ENCODE data around the gene DAZAP1.

Gene DAZAP1

GRCh38 chr19:1390890-1391423, 16.4 kb upstream of the DAZAP1 start:
- no peak for TF ChIP-seq SUZ12 (IDR thresholded peaks at IDR 0.05; ENCODE audit: extremely low read depth, insufficient read depth, insufficient read length)
- TF ChIP-seq YY1 (IDR thresholded peaks at IDR 0.05; ENCODE audit: insufficient read depth, insufficient read length), result no peak
- TF ChIP-seq ZNF274 (IDR thresholded peaks at IDR 0.05; ENCODE audit: low read depth, low read length), result no peak
- peaks cover 12% of the 10 kb centered on the region for H3K4me1 ChIP-seq (ENCODE audit: insufficient read depth, insufficient read length)
- DNase-seq (ENCODE audit: low read depth, low spot score), result no peak
- H3K9me3 ChIP-seq (ENCODE audit: insufficient read depth, low read length), result no peaks in the 10 kb centered on the region
- no peak overlapping the region for H3K9ac ChIP-seq (ENCODE audit: insufficient read length, low read depth)
- no peaks in the 10 kb centered on the region for H3K27me3 ChIP-seq (ENCODE audit: insufficient read depth, insufficient read length)
- H3K4me3 ChIP-seq (ENCODE audit: insufficient read length, low read depth), result no peak overlapping the region
- peaks cover 76% of the 10 kb centered on the region for H3K36me3 ChIP-seq (ENCODE audit: insufficient read depth, insufficient read length, low read length)

- no peaks in the 10 kb centered on the region for H3K27me3 ChIP-seq (ENCODE audit: insufficient read depth, insufficient read length)
- H3K9ac ChIP-seq (ENCODE audit: insufficient read length, low read depth), result no peak overlapping the region
- H3K4me3 ChIP-seq (ENCODE audit: insufficient read length, low read depth), result no peak overlapping the region
- no peak for TF ChIP-seq YY1 (IDR thresholded peaks at IDR 0.05; ENCODE audit: insufficient read depth, insufficient read length)
- TF ChIP-seq ZNF274 (IDR thresholded peaks at IDR 0.05; ENCODE audit: low read depth, low read length), result no peak
- TF ChIP-seq SUZ12 (IDR thresholded peaks at IDR 0.05; ENCODE audit: extremely low read depth, insufficient read depth, insufficient read length), result no peak
- peaks cover 69% of the 10 kb centered on the region for H3K36me3 ChIP-seq (ENCODE audit: insufficient read depth, insufficient read length, low read length)
- peaks cover 15% of the 10 kb centered on the region for H3K4me1 ChIP-seq (ENCODE audit: insufficient read depth, insufficient read length)
- no peak for DNase-seq (ENCODE audit: low read depth, low spot score)
- no peaks in the 10 kb centered on the region for H3K9me3 ChIP-seq (ENCODE audit: insufficient read depth, low read length)
Observed at GRCh38 chr19:1392407-1392806, 15.0 kb upstream of the DAZAP1 start.

GRCh38 chr19:1392939-1393530, 14.4 kb upstream of the DAZAP1 start:
- TF ChIP-seq YY1 (IDR thresholded peaks at IDR 0.05; ENCODE audit: insufficient read depth, insufficient read length) (no peak), ZNF274 (IDR thresholded peaks at IDR 0.05; ENCODE audit: low read depth, low read length) (no peak), SUZ12 (IDR thresholded peaks at IDR 0.05; ENCODE audit: extremely low read depth, insufficient read depth, insufficient read length) (no peak)
- H3K9ac ChIP-seq (ENCODE audit: insufficient read length, low read depth), result peak overlapping the region; percentile 42
- H3K9me3 ChIP-seq (ENCODE audit: insufficient read depth, low read length), result no peaks in the 10 kb centered on the region
- no peak for DNase-seq (ENCODE audit: low read depth, low spot score)
- H3K27me3 ChIP-seq (ENCODE audit: insufficient read depth, insufficient read length), result no peaks in the 10 kb centered on the region
- peaks cover 73% of the 10 kb centered on the region for H3K36me3 ChIP-seq (ENCODE audit: insufficient read depth, insufficient read length, low read length)
- peaks cover 15% of the 10 kb centered on the region for H3K4me1 ChIP-seq (ENCODE audit: insufficient read depth, insufficient read length)
- H3K4me3 ChIP-seq (ENCODE audit: insufficient read length, low read depth), result no peak overlapping the region

GRCh38 chr19:1393841-1394240, 13.5 kb upstream of the DAZAP1 start:
- Histone ChIP-seq H3K9ac (ENCODE audit: insufficient read length, low read depth) (peak overlapping the region; percentile 21), H3K9me3 (ENCODE audit: insufficient read depth, low read length) (no peaks in the 10 kb centered on the region), H3K4me3 (ENCODE audit: insufficient read length, low read depth) (no peak overlapping the region), H3K4me1 (ENCODE audit: insufficient read depth, insufficient read length) (peaks cover 15% of the 10 kb centered on the region), H3K27me3 (ENCODE audit: insufficient read depth, insufficient read length) (no peaks in the 10 kb centered on the region), H3K36me3 (ENCODE audit: insufficient read depth, insufficient read length, low read length) (peaks cover 69% of the 10 kb centered on the region)
- no peak for TF ChIP-seq YY1 (IDR thresholded peaks at IDR 0.05; ENCODE audit: insufficient read depth, insufficient read length)
- TF ChIP-seq ZNF274 (IDR thresholded peaks at IDR 0.05; ENCODE audit: low read depth, low read length), result no peak
- no peak for TF ChIP-seq SUZ12 (IDR thresholded peaks at IDR 0.05; ENCODE audit: extremely low read depth, insufficient read depth, insufficient read length)
- DNase-seq (ENCODE audit: low read depth, low spot score), result no peak

- no peaks in the 10 kb centered on the region for H3K9me3 ChIP-seq (ENCODE audit: insufficient read depth, low read length)
- no peak for DNase-seq (ENCODE audit: low read depth, low spot score)
- H3K36me3 ChIP-seq (ENCODE audit: insufficient read depth, insufficient read length, low read length), result peaks cover 70% of the 10 kb centered on the region
- H3K9ac ChIP-seq (ENCODE audit: insufficient read length, low read depth), result peak overlapping the region; percentile 32
- peaks cover 15% of the 10 kb centered on the region for H3K4me1 ChIP-seq (ENCODE audit: insufficient read depth, insufficient read length)
- no peak overlapping the region for H3K4me3 ChIP-seq (ENCODE audit: insufficient read length, low read depth)
- no peak for TF ChIP-seq SUZ12 (IDR thresholded peaks at IDR 0.05; ENCODE audit: extremely low read depth, insufficient read depth, insufficient read length)
- TF ChIP-seq ZNF274 (IDR thresholded peaks at IDR 0.05; ENCODE audit: low read depth, low read length), result no peak
- TF ChIP-seq YY1 (IDR thresholded peaks at IDR 0.05; ENCODE audit: insufficient read depth, insufficient read length), result no peak
- no peaks in the 10 kb centered on the region for H3K27me3 ChIP-seq (ENCODE audit: insufficient read depth, insufficient read length)
Observed at GRCh38 chr19:1394252-1395193, 12.9 kb upstream of the DAZAP1 start.

GRCh38 chr19:1395194-1396018, 12.0 kb upstream of the DAZAP1 start:
- Histone ChIP-seq H3K4me1 (ENCODE audit: insufficient read depth, insufficient read length) (peaks cover 20% of the 10 kb centered on the region), H3K36me3 (ENCODE audit: insufficient read depth, insufficient read length, low read length) (peaks cover 66% of the 10 kb centered on the region), H3K9me3 (ENCODE audit: insufficient read depth, low read length) (no peaks in the 10 kb centered on the region), H3K4me3 (ENCODE audit: insufficient read length, low read depth) (no peak overlapping the region), H3K27me3 (ENCODE audit: insufficient read depth, insufficient read length) (no peaks in the 10 kb centered on the region), H3K9ac (ENCODE audit: insufficient read length, low read depth) (peak overlapping the region; percentile 51)
- DNase-seq (ENCODE audit: low read depth, low spot score), result no peak
- no peak for TF ChIP-seq YY1 (IDR thresholded peaks at IDR 0.05; ENCODE audit: insufficient read depth, insufficient read length)
- TF ChIP-seq SUZ12 (IDR thresholded peaks at IDR 0.05; ENCODE audit: extremely low read depth, insufficient read depth, insufficient read length), result no peak
- no peak for TF ChIP-seq ZNF274 (IDR thresholded peaks at IDR 0.05; ENCODE audit: low read depth, low read length)
